Activated CD8-positive, alpha-beta memory T cell treated with anti-CD3 and anti-CD28 coated beads for 36 hours (primary cell): Measurements from ENCODE around the gene ADARB1. TPM values are rescaled to one million over a fixed set of nuclear protein-coding genes. Genes with fewer than 3 reads are reported as not detected.

Experiments used
- CTCF ChIA-PET: fragments of 350-600 bp; sonication (Branson Sonifier 250); formaldehyde crosslinking; loops from one replicate; lab custom pipeline; 2021; ENCODE audit warnings: antibody characterized with exemption; lab: Charles Lee
- POLR2A ChIA-PET: fragments of 350-600 bp; sonication (Branson Sonifier 250); formaldehyde crosslinking; loops from one replicate; lab custom pipeline; 2021; ENCODE audit warnings: antibody characterized with exemption; lab: Charles Lee
- total RNA-seq, 2 experiments: library from RNA; stranded (reverse); gene quantifications; one replicate each; pipeline ENCODE4 v1.2.3, GENCODE V29; 2021

The ADARB1 gene
- total RNA-seq, 2 experiments from 2014 or later: 34.9 to 35.4 TPM

DNA sequence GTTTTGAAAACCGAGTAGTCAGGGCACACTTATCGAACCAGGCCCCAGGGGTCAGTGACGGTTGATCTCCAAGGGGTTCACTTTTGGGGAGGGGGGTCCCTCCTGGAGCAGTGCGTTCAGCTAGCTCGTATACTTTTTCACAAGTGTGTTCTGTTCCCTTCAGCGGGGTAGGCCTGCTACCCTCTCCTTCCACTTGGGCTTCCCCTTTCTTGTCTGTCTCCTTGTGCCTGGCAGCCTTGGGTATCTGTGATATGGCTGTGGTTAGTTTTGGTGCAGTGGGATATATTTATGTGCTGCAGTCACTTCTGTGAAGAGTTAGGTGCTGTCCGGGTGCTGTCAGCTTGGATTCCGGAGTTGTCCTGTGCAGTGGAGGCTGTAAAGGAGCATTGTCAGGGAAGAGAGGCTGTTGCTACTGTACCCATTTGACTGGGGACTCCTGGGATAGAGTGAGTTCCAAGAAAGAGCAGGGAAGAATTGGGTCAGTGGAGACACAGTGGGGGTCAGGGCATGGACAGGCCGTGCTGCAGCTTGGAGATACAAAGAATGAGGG lies 29.7 kb downstream of the ADARB1 start:
- ChIA-PET POLR2A (no interaction called here), CTCF (interaction anchor here (1.1 kb wide), 1 partner anchor 34 kb away, joined by 3 read pairs; no protein-coding TSS in a partner anchor)

DNA sequence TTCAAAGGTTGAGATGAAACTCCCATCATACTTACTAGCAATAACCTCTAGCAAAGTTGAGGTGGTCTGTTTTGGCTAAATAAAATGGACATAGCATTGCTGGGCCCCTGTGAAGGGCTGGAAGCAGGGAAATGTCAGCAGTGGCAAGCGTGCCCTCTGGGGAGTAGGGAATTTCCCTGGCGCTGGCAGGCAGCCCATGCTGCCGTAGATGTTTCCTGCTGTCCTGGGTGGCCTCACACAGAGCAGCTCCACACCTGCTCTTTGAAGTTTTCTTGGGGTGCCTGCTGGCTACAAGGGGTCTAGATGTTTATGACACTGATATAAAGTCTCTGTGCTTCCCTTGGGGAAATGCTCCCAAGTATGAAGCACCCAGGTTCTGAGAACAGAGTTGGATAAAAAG lies 30.2 kb downstream of the ADARB1 start:
- ChIA-PET POLR2A (no interaction called here), CTCF (interaction anchor here (1.1 to 2.1 kb wide), 3 partner anchors 13 to 155 kb away, joined by 3 to 7 read pairs (median 4); no protein-coding TSS in a partner anchor)

DNA sequence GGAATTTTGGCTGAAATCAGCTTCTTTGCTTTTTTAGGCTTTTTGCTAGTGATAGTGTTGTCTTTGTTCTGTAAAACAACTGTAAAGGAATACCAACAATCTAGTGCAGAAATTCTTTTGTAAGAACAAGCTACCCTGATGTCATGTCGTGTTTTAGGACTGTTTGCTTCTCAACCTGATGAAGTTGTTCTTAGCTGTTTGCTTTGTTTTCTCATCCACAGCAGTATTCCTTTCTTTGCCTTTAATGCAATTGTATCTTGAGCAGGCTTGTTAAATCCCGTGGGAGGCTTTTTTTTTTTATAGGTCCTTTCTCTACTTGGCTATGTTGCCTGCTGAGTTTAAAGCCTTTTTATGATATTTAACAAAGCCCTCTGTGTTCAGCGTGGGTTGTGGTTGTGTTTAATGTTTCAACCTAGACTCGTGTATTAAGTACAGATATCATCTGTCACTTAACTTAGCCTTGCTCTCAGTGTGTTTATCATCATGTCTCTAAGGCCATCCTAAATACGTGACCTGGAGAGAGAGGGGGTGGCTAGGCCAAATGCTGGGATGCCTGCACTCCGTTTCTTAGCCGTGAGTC lies 31.6 kb downstream of the ADARB1 start:
- ChIA-PET CTCF (interaction anchor here (1.0 to 2.1 kb wide), 3 partner anchors 14 to 156 kb away, joined by 4 to 7 read pairs (median 5); no protein-coding TSS in a partner anchor), POLR2A (no interaction called here)

DNA sequence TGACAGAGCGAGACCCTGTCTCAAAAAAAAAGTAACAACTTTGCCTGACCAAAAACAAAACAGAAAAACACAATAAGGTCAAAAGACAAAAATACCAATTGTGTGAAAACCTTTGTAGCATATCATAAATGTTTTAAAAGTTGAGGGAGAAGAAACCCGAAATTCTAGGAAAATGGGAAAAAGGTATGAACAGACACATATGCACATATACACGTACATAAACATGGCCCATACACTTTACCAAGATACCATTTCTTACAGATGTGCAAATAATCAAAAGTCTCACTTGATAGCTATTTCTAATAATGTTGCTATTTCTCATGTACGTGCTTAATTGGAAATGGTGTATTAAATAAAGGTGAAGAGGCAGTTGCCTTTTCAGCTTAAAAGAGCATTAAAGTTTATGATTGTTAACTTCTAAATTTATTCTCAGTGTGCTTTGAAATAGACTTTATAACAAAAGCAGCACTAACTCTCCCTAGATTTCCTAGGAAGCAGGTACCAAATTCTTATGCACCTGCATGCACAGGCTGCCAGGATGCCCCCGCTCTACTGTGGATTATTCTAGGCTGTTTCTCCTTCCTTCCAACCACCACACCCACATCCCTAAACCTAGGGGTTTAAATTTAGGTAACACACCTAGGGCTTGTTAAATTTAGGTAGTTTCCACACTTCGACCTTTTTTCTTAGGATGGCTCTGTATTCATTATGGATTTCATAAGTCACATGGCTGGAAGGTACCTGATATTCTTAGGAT lies 33.8 kb downstream of the ADARB1 start:
- POLR2A ChIA-PET: interaction anchor here (0.6 kb wide), 1 partner anchor 169 kb away, joined by 4 read pairs; no protein-coding TSS in a partner anchor
- CTCF ChIA-PET: interaction anchor here (0.9 to 1.1 kb wide), 2 partner anchors 9 to 21 kb away, joined by 3 read pairs; no protein-coding TSS in a partner anchor

DNA sequence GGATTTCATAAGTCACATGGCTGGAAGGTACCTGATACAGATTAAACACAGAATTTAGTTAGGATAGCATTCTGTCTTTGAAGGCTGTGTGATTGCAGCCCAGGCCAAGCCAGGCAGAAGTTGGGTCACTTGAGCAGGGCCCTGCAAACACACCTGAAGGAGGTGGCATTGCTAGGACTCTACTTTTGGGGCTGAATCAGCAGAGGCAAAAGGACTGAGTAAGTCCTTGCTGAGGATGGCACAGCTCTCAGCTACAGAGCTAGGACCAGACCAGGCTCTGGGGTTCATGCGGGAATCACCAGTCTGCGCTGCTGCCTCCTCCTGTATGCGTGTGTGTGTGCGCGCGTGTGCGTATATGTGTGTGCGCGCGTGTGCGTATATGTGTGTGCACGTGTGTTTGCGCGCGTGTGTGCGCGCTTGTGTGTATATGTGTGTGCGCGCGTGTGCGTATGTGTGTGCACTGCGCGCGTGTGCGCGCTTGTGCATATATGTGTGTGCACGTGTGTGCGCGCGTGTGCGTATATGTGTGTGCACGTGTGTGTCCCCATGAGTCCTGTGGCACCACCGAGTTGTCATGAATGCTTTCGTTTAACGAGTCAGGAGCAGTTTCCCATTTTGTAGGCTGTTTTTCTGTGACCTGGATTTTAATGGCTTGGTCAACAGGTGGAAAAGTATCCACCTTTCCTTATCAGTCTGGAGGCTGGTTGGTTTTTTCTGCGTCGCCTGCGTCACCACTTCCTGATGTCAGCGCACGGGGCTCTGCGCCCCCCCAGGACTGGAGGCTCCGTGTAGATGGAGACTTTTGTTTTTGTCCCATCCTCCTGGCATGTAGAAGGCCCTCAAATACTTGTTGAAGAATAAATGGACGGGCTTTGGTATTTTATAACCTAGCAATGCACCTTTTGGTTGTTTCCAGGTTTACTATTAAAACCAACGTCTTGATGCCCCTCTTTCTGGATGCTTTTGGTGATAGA lies 34.7 kb downstream of the ADARB1 start:
- ChIA-PET POLR2A (no interaction called here), CTCF (interaction anchor here (0.9 kb wide), 1 partner anchor 20 kb away, joined by 3 read pairs; no protein-coding TSS in a partner anchor)

DNA sequence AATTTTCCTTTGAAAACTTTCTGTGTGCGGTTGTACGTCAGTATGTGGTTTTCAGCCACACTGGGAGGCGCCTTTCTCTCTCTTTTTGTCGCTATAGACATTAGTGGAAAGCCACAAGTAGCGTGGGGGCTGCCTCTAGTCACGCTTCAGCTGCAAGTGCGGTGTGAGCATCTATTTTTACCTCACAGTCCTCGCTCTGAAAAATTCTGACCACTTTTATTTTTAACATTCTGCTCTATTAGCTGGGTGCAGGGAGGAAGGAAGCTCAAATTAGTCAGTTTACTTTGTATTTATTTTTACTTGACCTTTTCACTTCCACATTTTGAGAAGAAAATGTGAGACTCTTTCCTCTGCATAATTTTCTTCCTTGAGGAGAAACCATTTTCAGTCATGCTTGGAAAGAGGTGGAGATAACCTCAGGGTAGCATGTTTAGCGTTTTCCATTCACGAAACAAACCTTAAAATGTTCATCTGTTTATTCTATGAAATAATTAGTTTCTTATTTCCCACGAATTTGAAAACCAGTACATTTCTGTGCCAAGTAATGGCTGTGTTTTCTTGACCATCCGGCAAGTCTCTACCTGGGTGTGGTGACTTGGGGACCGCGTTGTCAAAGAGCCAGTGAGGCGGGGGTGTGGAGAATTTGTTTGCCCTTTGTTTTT lies 35.6 kb downstream of the ADARB1 start:
- ChIA-PET CTCF (interaction anchor here (1.7 kb wide), 1 partner anchor 28 kb away, joined by 6 read pairs; no protein-coding TSS in a partner anchor), POLR2A (no interaction called here)

DNA sequence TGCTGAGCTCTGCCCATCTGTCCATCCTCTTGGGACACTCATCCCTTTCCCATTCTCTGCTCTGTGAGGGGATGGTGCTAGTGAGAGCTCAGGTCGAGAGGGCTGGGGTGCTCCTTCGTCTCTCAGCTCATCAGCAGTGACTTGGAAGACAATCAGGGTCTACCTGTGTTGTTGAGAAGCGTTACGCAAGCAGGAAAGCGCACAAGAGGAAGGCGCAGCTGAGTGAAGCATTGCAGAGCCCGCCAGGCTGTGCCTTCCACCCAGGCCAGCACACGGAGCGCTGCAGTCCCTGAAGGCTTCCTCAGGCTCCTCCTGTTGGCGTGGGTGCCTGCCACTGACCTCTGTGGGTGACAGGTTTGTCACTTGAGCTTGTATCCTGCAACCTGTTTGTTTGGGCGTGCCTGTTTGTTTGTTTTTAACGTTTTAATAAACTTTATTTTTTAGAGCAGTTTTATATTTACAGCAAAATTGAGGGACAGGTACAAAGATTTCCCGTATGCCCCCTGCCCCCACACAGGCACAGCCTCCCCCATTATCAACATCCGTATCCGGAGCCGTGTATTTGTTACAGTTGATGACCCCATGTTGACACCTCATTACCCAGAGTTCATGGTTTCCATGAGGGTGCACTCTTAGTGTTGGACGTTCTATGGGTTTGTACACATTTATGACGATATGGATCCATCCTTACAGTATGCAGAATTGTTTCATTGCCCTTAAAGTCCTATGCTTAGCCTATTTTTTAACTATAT lies 36.7 kb downstream of the ADARB1 start:
- POLR2A ChIA-PET: no interaction called here
- CTCF ChIA-PET: interaction anchor here (1.7 kb wide), 1 partner anchor 27 kb away, joined by 6 read pairs; no protein-coding TSS in a partner anchor

DNA sequence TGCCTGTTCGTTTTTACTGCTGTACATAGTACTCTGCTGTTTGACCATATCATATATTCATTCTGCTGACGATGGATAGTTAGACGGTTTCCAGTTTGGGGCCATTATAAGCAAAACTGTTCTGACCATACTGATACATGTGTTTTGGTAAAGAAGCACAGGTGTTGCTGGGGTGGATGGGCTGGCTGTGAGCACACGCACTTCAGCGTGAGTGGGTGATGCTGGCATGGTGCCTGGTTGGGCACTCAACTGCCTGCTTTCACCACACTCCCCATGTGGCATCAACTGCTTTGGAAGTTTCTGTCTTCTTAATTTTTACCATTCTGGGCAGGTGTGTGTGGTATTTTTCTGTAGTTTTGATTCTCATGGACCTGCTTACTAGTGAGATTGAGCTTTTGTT lies 37.3 kb downstream of the ADARB1 start:
- ChIA-PET CTCF (interaction anchor here (1.7 kb wide), 1 partner anchor 26 kb away, joined by 6 read pairs; no protein-coding TSS in a partner anchor), POLR2A (no interaction called here)

DNA sequence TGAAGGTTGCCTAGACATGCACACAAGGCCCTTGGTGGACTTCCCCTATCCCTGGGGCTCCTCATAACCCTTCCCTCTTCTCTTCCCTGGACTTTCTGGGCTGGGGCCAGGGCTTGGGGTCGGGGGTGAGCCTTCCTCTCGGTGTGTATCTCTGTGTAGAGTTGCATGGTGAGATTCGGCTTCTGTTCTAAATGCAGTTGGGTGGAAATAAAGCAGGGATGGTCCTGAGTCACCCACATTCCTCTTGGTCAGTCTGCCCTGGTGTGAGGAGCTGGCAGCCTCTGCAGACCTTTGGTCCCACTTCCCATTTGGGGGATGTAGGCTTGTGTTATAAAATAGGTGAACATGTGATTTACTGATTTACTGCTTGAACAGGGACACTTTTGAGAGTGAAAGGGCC lies 38.0 kb downstream of the ADARB1 start:
- POLR2A ChIA-PET: no interaction called here
- CTCF ChIA-PET: no interaction called here

DNA sequence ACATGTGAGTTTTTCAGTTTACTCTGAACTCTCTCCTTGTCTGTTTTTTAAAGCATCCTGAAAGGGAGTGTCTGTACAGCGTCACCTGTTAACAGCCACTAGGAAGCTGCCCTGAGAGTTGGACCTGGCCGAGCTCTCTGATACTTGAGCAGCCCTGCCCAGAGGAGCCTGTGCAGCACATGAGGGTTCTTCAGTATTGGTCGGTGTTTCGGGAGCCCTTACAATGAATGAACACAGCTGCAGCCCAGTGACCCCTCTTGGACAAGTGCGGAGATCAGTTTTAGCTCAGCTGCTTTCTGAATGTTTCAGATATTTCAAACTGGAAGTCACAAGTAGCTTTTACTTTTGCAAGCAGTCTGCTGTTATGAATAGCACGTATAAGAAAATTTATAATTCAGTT lies 39.2 kb downstream of the ADARB1 start:
- CTCF ChIA-PET: interaction anchor here (0.7 kb wide), 1 partner anchor 23 kb away, joined by 3 read pairs; no protein-coding TSS in a partner anchor
- POLR2A ChIA-PET: no interaction called here

DNA sequence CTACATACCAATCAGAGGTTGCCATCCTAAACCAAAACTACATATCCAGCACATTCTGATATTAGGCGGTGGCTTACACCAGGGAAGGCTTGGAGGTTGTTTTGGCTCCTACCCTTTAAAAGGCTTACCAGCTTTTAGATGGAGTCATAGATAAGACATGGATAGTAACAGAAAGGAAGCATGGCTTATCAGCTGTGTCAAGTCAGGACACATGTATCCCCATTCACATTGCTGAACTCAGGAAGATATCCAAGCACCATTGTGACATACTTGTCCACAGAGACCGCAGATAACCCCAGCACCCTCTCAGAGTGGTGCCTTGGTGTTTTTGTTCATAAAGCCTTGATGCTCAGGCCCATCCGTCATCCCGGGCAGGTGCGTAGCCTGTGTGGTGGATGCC lies 39.7 kb downstream of the ADARB1 start:
- POLR2A ChIA-PET: no interaction called here
- CTCF ChIA-PET: interaction anchor here (0.7 kb wide), 1 partner anchor 23 kb away, joined by 3 read pairs; no protein-coding TSS in a partner anchor

DNA sequence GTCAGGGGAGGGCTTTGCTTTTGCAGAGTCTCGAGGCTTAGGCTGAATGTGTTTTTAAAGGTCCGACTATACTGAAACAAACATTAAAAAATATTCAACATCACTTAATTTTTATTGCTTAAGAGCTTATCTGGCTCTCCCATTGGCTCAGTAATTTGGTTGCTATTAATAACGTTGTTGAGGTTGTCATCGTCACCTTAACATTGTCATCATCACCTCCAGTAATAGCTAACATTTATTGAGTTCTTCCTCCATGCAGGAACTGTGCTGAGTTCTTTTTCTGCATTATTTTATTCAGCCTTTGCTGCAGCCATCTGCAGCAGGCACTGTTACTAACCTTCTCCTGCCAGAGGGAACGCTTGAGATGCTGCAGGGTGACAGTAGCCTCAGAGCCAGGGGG lies 40.1 kb downstream of the ADARB1 start:
- ChIA-PET CTCF (interaction anchor here (1.5 kb wide), 1 partner anchor 24 kb away, joined by 5 read pairs; no protein-coding TSS in a partner anchor), POLR2A (no interaction called here)

DNA sequence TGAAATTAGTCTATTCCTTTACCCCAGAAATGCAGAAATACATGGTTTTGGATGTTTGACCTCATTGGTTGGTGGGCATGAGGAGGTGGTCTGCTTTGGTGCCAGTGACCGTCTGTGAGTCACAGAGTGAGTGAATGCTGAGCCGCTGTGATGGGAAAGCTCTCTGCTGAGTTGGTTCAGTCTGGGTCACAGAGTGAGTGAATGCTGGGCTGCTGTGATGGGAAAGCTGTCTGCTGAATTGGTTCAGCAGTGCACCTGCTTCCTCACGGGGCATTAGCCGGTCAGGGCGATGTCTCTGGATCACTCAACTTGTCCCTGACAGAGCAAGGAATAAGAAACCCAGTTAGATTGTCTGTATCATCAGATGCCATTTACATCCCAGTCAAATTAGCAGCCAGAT lies 40.8 kb downstream of the ADARB1 start:
- CTCF ChIA-PET: interaction anchor here (1.5 kb wide), 1 partner anchor 23 kb away, joined by 5 read pairs; no protein-coding TSS in a partner anchor
- POLR2A ChIA-PET: no interaction called here

DNA sequence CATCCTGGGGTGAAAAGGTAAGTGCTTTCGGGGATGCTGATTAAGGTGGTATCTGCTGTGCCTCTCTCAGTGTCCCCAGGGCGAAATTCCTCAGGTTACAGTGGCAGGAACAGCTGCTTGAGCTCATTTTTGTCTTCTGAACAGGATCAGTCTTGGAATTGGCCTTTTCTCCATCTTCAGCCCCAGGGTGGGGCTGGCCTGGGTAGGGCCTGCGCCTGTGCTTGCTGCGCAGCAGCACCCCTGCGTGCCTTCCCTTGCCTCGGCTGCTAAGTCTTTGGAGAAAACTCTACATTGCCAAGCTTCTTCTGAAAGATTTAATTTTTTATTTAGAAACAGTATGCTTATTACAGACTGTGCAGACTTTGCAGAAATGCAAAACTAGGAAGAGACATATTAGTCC lies 41.7 kb downstream of the ADARB1 start:
- POLR2A ChIA-PET: no interaction called here

DNA sequence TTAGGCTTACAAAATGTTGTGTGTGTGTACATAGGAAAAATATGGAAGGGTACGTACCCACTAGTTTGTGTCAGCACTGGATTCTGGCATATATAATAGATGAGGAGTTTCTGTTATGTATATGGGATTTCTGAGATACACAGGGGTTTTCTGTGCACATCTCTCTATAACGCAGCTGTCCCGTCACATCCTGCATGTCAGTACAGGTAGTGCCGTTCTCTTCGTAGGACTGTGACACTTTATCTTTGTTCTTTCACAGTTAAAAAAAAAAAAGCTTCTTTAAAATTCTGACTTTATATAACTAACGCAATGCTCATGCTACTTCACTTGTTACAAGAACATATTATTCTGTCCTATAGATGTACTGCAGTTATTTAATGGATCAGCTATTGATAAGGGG lies 42.9 kb downstream of the ADARB1 start:
- POLR2A ChIA-PET: no interaction called here
- CTCF ChIA-PET: interaction anchor here (1.0 to 1.4 kb wide), 2 partner anchors 11 to 20 kb away, joined by 5 to 7 read pairs; no protein-coding TSS in a partner anchor

More for the DNA sequence above, 41.7 kb downstream of the ADARB1 start:
- CTCF ChIA-PET: interaction anchor here (1.5 kb wide), 1 partner anchor 22 kb away, joined by 5 read pairs; no protein-coding TSS in a partner anchor

DNA sequence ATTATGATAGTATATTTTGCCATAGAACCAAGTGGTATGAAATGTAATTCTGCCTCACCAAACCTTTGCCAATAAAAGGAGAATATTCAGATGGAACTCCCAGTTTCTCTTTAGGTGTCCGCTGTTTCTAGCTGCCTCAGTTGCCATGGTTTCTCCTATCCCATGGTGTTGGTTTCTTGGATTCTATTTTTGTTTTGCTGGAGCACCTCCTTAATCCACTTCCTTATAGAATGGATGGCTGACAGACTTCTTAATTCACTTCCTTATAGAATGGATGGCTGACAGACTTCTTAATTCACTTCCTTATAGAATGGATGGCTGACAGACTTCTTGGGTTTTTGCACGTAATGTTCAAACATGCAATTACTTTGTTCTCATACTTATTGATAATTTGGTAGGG lies 43.7 kb downstream of the ADARB1 start:
- ChIA-PET POLR2A (no interaction called here), CTCF (interaction anchor here (1.0 to 1.4 kb wide), 2 partner anchors 11 to 19 kb away, joined by 5 to 7 read pairs; no protein-coding TSS in a partner anchor)

DNA sequence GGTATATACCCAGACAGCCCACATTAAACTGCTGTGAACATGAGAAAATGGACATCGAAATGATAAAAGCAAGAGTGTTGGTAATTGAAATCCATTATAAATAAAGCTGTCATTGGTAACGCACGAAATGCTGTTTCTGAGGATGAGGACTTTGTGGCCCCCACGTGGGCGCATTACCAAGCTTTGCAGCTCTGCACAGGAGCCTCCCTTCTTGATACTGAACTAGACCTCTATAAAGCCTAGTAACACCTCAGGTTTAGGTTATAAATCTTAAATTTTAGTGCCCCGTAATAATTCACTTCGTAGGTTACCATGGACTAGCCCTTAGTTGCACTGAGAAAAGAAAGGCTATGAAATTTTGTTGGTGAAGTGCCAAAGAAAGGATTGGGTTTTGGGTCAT lies 45.4 kb downstream of the ADARB1 start:
- POLR2A ChIA-PET: no interaction called here
- CTCF ChIA-PET: interaction anchor here (1.3 kb wide), 1 partner anchor 9 kb away, joined by 5 read pairs; no protein-coding TSS in a partner anchor
